Peyer's patch (tissue), 4 donors: ENCODE measurements around the gene PLEKHM3. TPM values are rescaled to one million over a fixed set of nuclear protein-coding genes. Genes with fewer than 3 reads are reported as not detected.

Experiments used
- DNase-seq, 3 donors: peaks; one replicate each; pipeline ENCODE4 v3.0.0-alpha.2; 2017 to 2019
- H3K27ac ChIP-seq, 4 donors: fragments of 200-600 bp; sonication (generic); one replicate each; pipeline ENCODE4 v1.5.1; 2016 to 2019
- H3K27me3 ChIP-seq, 2 donors: fragments of 200-600 bp; sonication (generic); one replicate each; pipeline ENCODE4 v1.5.1; 2019
- H3K36me3 ChIP-seq, 3 donors: fragments of 200-600 bp; sonication (generic); one replicate each; pipeline ENCODE4 v1.5.1; 2016 to 2019
- H3K4me1 ChIP-seq, 4 donors: fragments of 200-600 bp; sonication (generic); one replicate each; pipeline ENCODE4 v1.5.1; 2016 to 2019
- H3K4me3 ChIP-seq, 4 donors: fragments of 200-600 bp; sonication (generic); 1 replicate in 3 of 4; 2 replicates in 1 of 4; pipeline ENCODE4 v1.5.1; 2016 to 2019; ENCODE audit warnings: mild to moderate bottlenecking in 1 of 4
- H3K9me3 ChIP-seq, 4 donors: fragments of 200-600 bp; sonication (generic); one replicate each; pipeline ENCODE4 v1.5.1; 2016 to 2019; ENCODE audit warnings: mild to moderate bottlenecking in 1 of 4
- POLR2A ChIP-seq, 2 donors: fragments of 450-650 bp; IDR thresholded peaks; one replicate each; pipeline ENCODE4 v1.5.1; 2017; ENCODE audit warnings: antibody characterized with exemption in 2 of 2, mild to moderate bottlenecking in 2 of 2, moderate library complexity in 2 of 2
- total RNA-seq, 4 donors: library from RNA; depleted of rRNA; stranded (reverse); fragments of >200 nt; gene quantifications; one replicate each; pipeline ENCODE4 v1.1.0, GENCODE V29; 2016
- TF ChIP-seq, protein P1 (sequence below), 6 experiments: fragments of 450-650 bp in 4 of 6; fragments of 200-600 bp in 2 of 6; sonication (generic) in 1 of 6; IDR thresholded peaks; one replicate each; pipeline ENCODE4 v1.5.1; 2017 to 2019; ENCODE audit warnings: antibody characterized with exemption in 6 of 6, mild to moderate bottlenecking in 3 of 6, moderate library complexity in 1 of 6

Gene PLEKHM3
- total RNA-seq, 4 donors from 2014 or later, result 14.4 to 45.4 (median 22.7) TPM

DNA sequence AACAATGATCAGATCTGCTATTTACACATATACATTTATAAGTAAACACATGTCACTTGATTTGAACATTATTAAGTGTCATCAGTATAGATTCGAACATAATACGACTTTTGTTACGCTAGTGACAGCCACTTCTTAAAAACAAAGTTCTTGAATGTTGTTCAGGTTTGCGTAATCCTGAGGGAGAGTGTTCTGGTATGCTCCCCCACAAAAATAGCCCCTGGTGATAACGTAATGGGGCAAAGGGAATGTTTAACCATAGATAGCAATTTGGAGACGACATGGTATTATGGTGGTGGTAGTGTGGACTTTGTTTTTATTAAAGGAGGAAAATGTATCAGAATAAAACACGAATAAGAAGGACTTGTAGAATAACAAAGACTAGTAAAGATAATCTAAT, 90.6 kb downstream of the PLEKHM3 start:
- H3K4me1 ChIP-seq, result peaks cover 0 to 6% (median 0%) of the 10 kb centered on the region in 4 donors

DNA sequence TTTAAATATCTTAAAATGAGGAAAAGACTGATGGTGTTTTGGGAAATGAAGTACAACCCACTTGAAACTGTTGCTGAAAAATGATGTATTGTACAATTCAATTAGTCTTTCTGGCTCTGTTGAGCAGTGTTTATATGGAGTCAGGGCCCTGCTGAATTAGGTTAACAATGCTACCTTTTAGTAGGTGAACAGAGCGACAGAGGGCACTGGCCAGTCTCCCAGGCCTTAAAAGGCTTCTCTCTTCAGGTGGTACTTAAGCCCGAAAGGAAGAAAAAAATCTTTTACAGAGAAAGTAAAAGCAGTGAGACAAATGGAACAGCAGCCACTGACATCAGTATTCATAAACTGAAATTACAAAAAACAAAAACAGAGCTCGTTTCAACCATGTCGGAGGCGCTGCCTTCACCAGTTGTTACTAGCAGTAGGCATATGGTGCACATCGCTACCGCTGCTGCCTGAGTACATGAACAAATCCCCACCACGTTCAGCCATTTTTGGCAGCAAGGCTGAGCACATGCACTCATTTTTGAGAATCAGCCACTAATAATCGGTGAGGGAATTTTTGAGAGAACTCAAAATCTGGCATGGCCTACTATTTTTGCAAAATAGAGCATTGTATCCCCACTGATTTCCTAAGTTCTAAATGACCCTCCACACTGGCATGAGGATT, 91.8 kb downstream of the PLEKHM3 start:
- TF ChIP-seq POLR2A (IDR thresholded peaks at IDR 0.05), result no peak
- TF ChIP-seq, protein P1, sequence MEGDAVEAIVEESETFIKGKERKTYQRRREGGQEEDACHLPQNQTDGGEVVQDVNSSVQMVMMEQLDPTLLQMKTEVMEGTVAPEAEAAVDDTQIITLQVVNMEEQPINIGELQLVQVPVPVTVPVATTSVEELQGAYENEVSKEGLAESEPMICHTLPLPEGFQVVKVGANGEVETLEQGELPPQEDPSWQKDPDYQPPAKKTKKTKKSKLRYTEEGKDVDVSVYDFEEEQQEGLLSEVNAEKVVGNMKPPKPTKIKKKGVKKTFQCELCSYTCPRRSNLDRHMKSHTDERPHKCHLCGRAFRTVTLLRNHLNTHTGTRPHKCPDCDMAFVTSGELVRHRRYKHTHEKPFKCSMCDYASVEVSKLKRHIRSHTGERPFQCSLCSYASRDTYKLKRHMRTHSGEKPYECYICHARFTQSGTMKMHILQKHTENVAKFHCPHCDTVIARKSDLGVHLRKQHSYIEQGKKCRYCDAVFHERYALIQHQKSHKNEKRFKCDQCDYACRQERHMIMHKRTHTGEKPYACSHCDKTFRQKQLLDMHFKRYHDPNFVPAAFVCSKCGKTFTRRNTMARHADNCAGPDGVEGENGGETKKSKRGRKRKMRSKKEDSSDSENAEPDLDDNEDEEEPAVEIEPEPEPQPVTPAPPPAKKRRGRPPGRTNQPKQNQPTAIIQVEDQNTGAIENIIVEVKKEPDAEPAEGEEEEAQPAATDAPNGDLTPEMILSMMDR (IDR thresholded peaks at IDR 0.05), result no peak
- no peak overlapping the region for H3K27ac ChIP-seq
- no peak for DNase-seq

More for the DNA sequence above, 90.6 kb downstream of the PLEKHM3 start:
- Histone ChIP-seq H3K9me3 (no peaks in the 10 kb centered on the region), H3K27me3 (no peaks in the 10 kb centered on the region), H3K27ac (no peak overlapping the region), H3K4me3 (no peak overlapping the region), H3K36me3 (no peaks in the 10 kb centered on the region)
- DNase-seq, result no peak
- TF ChIP-seq, protein P1 (IDR thresholded peaks at IDR 0.05), result no peak
- TF ChIP-seq POLR2A (IDR thresholded peaks at IDR 0.05), result no peak

DNA sequence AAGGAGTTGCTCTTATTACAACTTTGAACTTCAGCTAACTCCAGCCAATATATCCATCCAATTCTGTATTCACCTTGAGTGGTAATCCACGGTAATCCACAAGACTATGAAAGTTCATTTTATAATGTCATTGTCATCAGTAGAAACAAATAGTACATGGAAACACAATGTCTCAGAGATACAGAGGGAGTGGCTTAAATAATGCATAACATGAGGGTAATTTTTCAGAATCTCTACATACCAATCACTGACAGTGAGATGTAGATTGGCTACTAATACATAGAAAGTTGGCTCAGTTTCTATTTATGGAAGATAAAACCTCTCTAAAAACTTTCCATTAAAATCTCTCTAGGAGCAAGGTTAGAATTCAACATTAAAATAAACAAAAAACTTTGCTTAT, 93.2 kb downstream of the PLEKHM3 start:
- Histone ChIP-seq H3K27ac (no peak overlapping the region), H3K36me3 (no peaks in the 10 kb centered on the region), H3K9me3 (no peaks in the 10 kb centered on the region), H3K4me1 (no peaks in the 10 kb centered on the region), H3K4me3 (no peak overlapping the region), H3K27me3 (no peaks in the 10 kb centered on the region)
- no peak for DNase-seq
- no peak for TF ChIP-seq POLR2A (IDR thresholded peaks at IDR 0.05)
- TF ChIP-seq, protein P1 (IDR thresholded peaks at IDR 0.05), result no peak

More for the DNA sequence above, 91.8 kb downstream of the PLEKHM3 start:
- Histone ChIP-seq H3K27me3 (no peaks in the 10 kb centered on the region), H3K9me3 (no peaks in the 10 kb centered on the region), H3K4me3 (no peak overlapping the region), H3K36me3 (no peaks in the 10 kb centered on the region), H3K4me1 (no peaks in the 10 kb centered on the region)

DNA sequence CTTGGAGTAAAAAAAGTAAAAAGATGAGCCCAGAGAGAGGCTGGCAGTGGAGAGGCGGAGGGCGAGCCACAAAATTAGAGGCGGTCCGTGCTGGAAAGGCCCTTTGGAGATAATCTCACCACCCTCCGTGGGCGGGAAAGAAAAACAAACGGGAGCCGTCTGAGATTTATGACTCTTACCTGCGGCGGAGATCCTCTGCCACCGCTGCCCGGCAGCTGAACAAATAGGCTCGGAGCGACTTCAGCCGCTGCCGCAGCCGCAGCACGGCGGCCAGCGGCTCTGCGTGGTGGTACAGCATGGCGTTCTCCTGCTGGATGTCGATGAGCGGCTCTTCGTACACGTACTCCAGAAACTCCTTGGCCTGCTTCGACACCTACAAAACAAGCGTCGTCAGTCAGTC, 94.6 kb downstream of the PLEKHM3 start:
- Histone ChIP-seq H3K9me3 (no peaks in the 10 kb centered on the region), H3K36me3 (no peaks in the 10 kb centered on the region), H3K27ac (peak overlapping the region in 1 of 4 donors; percentile 5), H3K4me1 (no peaks in the 10 kb centered on the region), H3K4me3 (peak overlapping the region in 2 of 4 donors; percentile 22 to 34), H3K27me3 (no peaks in the 10 kb centered on the region)
- TF ChIP-seq, protein P1 (IDR thresholded peaks at IDR 0.05), result peak in 2 of 6 experiments; percentile 11 to 12
- no peak for TF ChIP-seq POLR2A (IDR thresholded peaks at IDR 0.05)
- DNase-seq, result peak in 2 of 3 donors; percentile 67 to 68

DNA sequence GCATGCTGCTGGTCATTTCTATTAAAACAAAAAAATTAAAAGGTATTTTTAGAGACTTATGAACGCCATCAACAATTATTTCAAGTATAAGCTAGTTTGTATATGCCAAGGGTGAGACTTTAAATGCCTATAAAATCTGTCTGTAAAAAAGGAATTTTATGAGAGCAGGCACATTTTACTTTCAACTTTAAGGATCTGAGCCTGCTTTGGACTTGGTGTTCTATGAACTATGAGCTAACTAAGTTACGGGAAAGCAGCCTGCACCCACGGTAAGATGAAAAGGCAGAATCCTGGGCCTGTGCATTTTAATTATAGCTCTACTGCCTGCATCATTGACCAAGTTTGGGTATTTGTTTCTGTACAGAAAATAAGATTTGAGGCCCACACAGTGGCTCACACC, 95.4 kb downstream of the PLEKHM3 start:
- no peak overlapping the region for H3K27ac ChIP-seq
- no peak for TF ChIP-seq POLR2A (IDR thresholded peaks at IDR 0.05)
- TF ChIP-seq, protein P1 (IDR thresholded peaks at IDR 0.05), result no peak
- no peaks in the 10 kb centered on the region for H3K27me3 ChIP-seq
- no peaks in the 10 kb centered on the region for H3K9me3 ChIP-seq
- no peak for DNase-seq
- H3K4me1 ChIP-seq, result no peaks in the 10 kb centered on the region
- H3K36me3 ChIP-seq, result no peaks in the 10 kb centered on the region
- H3K4me3 ChIP-seq, result no peak overlapping the region
